ENCODE data around the gene ADAMTS2. TPM values are rescaled to one million over a fixed set of nuclear protein-coding genes. Genes with fewer than 3 reads are reported as not detected.

The ADAMTS2 gene
- total RNA-seq, 1 donor from 2014 or later = 8.2 TPM

DNA sequence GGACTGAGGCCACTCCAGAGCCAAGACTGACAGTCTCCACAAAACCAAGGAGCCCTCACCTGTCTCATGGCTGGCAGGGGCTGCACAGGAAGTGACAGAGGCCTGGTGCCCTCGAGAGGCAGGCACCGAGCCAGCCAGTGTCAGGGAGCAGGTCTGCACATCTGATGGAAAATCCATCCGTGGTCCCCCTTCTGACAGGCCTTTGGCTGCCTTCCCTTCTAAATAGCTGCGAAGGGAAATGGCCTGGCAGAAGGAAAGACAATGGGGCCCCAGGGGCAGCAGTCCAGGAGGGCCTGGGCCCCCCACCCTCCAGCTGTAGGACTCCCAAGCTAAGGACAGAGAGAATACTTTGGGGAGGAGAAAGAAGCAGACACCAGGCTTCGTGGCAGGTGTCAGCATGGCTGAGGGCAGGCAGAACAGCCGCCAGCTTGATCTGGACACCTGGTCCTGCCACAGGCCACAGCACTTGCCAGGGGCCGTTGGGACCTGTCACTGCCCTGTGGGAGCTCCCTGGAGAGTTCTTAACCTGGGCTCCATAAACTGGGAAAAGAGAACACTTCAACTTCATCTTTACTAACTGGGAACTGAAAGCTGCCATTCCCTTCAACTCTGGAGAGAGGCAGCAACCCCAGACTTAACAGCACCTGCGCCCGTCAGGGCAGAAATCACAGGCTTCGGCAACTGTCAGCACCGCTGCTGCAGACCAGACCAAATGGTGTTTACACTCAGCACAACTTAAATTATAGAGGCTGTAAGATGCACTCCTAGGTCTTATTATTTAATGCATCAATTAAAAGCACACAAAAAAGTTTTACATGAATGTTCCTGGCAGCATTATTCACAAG is 22.0 kb downstream of the ADAMTS2 start:
- TF ChIP-seq, protein P1, sequence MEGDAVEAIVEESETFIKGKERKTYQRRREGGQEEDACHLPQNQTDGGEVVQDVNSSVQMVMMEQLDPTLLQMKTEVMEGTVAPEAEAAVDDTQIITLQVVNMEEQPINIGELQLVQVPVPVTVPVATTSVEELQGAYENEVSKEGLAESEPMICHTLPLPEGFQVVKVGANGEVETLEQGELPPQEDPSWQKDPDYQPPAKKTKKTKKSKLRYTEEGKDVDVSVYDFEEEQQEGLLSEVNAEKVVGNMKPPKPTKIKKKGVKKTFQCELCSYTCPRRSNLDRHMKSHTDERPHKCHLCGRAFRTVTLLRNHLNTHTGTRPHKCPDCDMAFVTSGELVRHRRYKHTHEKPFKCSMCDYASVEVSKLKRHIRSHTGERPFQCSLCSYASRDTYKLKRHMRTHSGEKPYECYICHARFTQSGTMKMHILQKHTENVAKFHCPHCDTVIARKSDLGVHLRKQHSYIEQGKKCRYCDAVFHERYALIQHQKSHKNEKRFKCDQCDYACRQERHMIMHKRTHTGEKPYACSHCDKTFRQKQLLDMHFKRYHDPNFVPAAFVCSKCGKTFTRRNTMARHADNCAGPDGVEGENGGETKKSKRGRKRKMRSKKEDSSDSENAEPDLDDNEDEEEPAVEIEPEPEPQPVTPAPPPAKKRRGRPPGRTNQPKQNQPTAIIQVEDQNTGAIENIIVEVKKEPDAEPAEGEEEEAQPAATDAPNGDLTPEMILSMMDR (IDR thresholded peaks at IDR 0.05; ENCODE audit: unreplicated experiment) = no peak
- Mint-ChIP-seq H3K4me1 (peaks cover 21% of the 10 kb centered on the region), H3K27ac (no peak overlapping the region), H3K9me3 (no peaks in the 10 kb centered on the region), H3K4me3 (no peak overlapping the region), H3K27me3 (ENCODE audit: low read depth) (peaks cover 4% of the 10 kb centered on the region), H3K36me3 (no peaks in the 10 kb centered on the region)
- DNase-seq (ENCODE audit: low spot score in 2 of 2, unreplicated experiment in 2 of 2) = peak in 1 of 2 experiments; percentile 7

- TF ChIP-seq, protein P1 (IDR thresholded peaks at IDR 0.05; ENCODE audit: unreplicated experiment) = no peak
- no peaks in the 10 kb centered on the region for H3K36me3 Mint-ChIP-seq
- H3K27me3 Mint-ChIP-seq (ENCODE audit: low read depth) = peaks cover 4% of the 10 kb centered on the region
- H3K27ac Mint-ChIP-seq = no peak overlapping the region
- H3K9me3 Mint-ChIP-seq = no peaks in the 10 kb centered on the region
- no peak overlapping the region for H3K4me3 Mint-ChIP-seq
- peaks cover 21% of the 10 kb centered on the region for H3K4me1 Mint-ChIP-seq
- peak in 1 of 2 experiments; percentile 7 for DNase-seq (ENCODE audit: low spot score in 2 of 2, unreplicated experiment in 2 of 2)
Measured at GRCh38 chr5:179322071-179323025, 22.9 kb downstream of the ADAMTS2 start.

GRCh38 chr5:179321206-179321987 is 23.9 kb downstream of the ADAMTS2 start:
- Mint-ChIP-seq H3K27ac (no peak overlapping the region), H3K4me3 (no peak overlapping the region), H3K27me3 (ENCODE audit: low read depth) (peaks cover under 1% of the 10 kb centered on the region)

DNA sequence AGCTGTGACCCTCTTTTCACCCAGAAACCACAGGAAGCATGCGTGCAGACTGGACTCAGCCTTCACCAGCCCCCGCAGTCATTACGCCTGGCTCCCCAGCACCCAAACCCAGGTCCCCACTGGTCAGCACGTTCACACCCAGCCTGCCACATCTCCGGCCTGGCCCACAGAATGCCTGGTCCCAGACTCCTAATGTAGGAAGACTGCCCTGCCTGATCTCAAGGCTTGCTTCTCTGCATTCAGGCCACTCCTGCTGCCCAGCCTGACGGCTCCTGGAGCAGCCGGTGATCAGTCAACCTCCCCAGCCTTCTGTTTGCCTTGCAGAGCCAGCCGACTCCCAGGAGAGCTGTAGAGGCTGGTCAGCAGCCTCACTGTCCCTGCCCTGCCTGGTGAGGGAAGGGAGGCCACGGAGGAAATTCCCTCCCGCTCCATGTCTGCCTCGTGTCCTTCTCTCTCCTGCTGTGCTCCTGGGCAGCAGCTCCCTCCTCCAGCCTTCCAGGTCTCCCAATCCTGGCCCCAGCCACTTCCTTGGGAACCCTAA is 25.4 kb downstream of the ADAMTS2 start:
- Mint-ChIP-seq H3K9me3 (peaks cover 7% of the 10 kb centered on the region), H3K4me1 (peaks cover 16% of the 10 kb centered on the region), H3K27me3 (ENCODE audit: low read depth) (no peaks in the 10 kb centered on the region), H3K27ac (peak overlapping the region; percentile 25), H3K36me3 (no peaks in the 10 kb centered on the region), H3K4me3 (no peak overlapping the region)
- TF ChIP-seq, protein P1 (IDR thresholded peaks at IDR 0.05; ENCODE audit: unreplicated experiment) = no peak
- DNase-seq (ENCODE audit: low spot score in 2 of 2, unreplicated experiment in 2 of 2) = no peak

More at GRCh38 chr5:179321206-179321987, 23.9 kb downstream of the ADAMTS2 start:
- Mint-ChIP-seq H3K36me3 (no peaks in the 10 kb centered on the region), H3K4me1 (peaks cover 17% of the 10 kb centered on the region), H3K9me3 (no peaks in the 10 kb centered on the region)
- TF ChIP-seq, protein P1 (IDR thresholded peaks at IDR 0.05; ENCODE audit: unreplicated experiment) = no peak
- DNase-seq (ENCODE audit: low spot score in 2 of 2, unreplicated experiment in 2 of 2) = no peak

GRCh38 chr5:179319123-179319522 is 26.1 kb downstream of the ADAMTS2 start:
- peak in 1 of 2 experiments; percentile 2 for DNase-seq (ENCODE audit: low spot score in 2 of 2, unreplicated experiment in 2 of 2)
- H3K4me3 Mint-ChIP-seq = no peak overlapping the region
- no peaks in the 10 kb centered on the region for H3K27me3 Mint-ChIP-seq (ENCODE audit: low read depth)
- TF ChIP-seq, protein P1 (IDR thresholded peaks at IDR 0.05; ENCODE audit: unreplicated experiment) = no peak
- H3K4me1 Mint-ChIP-seq = peaks cover 22% of the 10 kb centered on the region
- H3K36me3 Mint-ChIP-seq = no peaks in the 10 kb centered on the region
- no peak overlapping the region for H3K27ac Mint-ChIP-seq
- peaks cover 7% of the 10 kb centered on the region for H3K9me3 Mint-ChIP-seq
